ENCODE measurements around the gene RXFP1.

DNA sequence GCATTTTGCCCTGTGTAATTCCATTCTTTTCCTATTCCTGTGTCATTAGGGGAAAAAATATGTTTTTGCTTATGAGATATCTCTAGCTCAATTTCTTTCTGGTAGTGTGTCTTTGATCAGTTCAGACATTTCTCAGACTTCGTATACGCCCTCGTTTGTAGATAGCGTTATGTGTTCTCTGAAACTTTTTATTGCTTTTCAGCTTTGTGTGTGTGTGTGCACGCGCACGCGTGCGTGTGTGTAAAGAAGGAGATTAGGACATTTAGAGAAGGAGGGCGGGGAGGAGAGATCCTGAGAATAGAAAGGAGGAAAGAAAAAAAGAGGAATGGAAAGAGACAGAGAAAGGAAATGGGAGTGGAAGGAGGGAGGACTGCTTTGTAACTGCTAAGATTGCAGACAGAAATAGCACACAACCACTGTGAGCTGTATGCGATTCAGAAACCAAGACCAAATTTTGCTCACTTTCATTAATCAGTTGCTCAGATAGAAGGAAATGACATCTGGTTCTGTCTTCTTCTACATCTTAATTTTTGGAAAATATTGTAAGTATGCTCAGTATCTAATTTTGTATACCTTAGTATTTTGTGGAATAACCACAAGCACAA, at the start of gene RXFP1:
- TF ChIP-seq, protein P1, sequence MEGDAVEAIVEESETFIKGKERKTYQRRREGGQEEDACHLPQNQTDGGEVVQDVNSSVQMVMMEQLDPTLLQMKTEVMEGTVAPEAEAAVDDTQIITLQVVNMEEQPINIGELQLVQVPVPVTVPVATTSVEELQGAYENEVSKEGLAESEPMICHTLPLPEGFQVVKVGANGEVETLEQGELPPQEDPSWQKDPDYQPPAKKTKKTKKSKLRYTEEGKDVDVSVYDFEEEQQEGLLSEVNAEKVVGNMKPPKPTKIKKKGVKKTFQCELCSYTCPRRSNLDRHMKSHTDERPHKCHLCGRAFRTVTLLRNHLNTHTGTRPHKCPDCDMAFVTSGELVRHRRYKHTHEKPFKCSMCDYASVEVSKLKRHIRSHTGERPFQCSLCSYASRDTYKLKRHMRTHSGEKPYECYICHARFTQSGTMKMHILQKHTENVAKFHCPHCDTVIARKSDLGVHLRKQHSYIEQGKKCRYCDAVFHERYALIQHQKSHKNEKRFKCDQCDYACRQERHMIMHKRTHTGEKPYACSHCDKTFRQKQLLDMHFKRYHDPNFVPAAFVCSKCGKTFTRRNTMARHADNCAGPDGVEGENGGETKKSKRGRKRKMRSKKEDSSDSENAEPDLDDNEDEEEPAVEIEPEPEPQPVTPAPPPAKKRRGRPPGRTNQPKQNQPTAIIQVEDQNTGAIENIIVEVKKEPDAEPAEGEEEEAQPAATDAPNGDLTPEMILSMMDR (IDR thresholded peaks at IDR 0.05; ENCODE audit: low read depth, low read length, missing input control) = no peak
- TF ChIP-seq HNF4G (IDR thresholded peaks at IDR 0.05) = no peak
- TF ChIP-seq JUND (IDR thresholded peaks at IDR 0.05) = no peak
- TF ChIP-seq RXRA (IDR thresholded peaks at IDR 0.05) = no peak
- TF ChIP-seq YY1 (IDR thresholded peaks at IDR 0.05) = no peak
- TF ChIP-seq, protein P2, sequence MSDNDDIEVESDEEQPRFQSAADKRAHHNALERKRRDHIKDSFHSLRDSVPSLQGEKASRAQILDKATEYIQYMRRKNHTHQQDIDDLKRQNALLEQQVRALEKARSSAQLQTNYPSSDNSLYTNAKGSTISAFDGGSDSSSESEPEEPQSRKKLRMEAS (IDR thresholded peaks at IDR 0.05) = no peak
- TF ChIP-seq SP1 (IDR thresholded peaks at IDR 0.05) = no peak
- TF ChIP-seq, protein P3, sequence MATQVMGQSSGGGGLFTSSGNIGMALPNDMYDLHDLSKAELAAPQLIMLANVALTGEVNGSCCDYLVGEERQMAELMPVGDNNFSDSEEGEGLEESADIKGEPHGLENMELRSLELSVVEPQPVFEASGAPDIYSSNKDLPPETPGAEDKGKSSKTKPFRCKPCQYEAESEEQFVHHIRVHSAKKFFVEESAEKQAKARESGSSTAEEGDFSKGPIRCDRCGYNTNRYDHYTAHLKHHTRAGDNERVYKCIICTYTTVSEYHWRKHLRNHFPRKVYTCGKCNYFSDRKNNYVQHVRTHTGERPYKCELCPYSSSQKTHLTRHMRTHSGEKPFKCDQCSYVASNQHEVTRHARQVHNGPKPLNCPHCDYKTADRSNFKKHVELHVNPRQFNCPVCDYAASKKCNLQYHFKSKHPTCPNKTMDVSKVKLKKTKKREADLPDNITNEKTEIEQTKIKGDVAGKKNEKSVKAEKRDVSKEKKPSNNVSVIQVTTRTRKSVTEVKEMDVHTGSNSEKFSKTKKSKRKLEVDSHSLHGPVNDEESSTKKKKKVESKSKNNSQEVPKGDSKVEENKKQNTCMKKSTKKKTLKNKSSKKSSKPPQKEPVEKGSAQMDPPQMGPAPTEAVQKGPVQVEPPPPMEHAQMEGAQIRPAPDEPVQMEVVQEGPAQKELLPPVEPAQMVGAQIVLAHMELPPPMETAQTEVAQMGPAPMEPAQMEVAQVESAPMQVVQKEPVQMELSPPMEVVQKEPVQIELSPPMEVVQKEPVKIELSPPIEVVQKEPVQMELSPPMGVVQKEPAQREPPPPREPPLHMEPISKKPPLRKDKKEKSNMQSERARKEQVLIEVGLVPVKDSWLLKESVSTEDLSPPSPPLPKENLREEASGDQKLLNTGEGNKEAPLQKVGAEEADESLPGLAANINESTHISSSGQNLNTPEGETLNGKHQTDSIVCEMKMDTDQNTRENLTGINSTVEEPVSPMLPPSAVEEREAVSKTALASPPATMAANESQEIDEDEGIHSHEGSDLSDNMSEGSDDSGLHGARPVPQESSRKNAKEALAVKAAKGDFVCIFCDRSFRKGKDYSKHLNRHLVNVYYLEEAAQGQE (IDR thresholded peaks at IDR 0.05) = no peak
- TF ChIP-seq TAF1 (conservative IDR thresholded peaks at IDR 0.05) = no peak
- TF ChIP-seq RAD21 (IDR thresholded peaks at IDR 0.05) = no peak

All from liver (tissue), 3 donors.